CD4-positive, alpha-beta T cell (primary cell): ENCODE results near the gene TTC28. TPM values are rescaled to one million over a fixed set of nuclear protein-coding genes. Genes with fewer than 3 reads are reported as not detected.

Source experiments
- ATAC-seq: fragments of 200-7000 bp; cut with Tn5 transposase; one replicate; pipeline ENCODE4 v1.10.0; 2022; ENCODE audit warnings: mild to moderate bottlenecking; ENCODE audit not compliant: poor library complexity
- CTCF ChIA-PET: fragments of 350-600 bp; sonication (Branson Sonifier 250); formaldehyde crosslinking; loops from one replicate; lab custom pipeline; 2021; ENCODE audit warnings: antibody characterized with exemption, inconsistent platforms; lab: Charles Lee
- POLR2A ChIA-PET: fragments of 350-600 bp; sonication (Branson Sonifier 250); formaldehyde crosslinking; loops from one replicate; lab custom pipeline; 2021; ENCODE audit warnings: antibody characterized with exemption, inconsistent platforms; lab: Charles Lee
- DNase-seq, 14 experiments: peaks; one replicate each; pipeline ENCODE4 v3.0.0-alpha.2; 2013 to 2020; ENCODE audit warnings: mixed read lengths in 2 of 14
- H3K27ac ChIP-seq, 2 donors: one replicate each; pipeline versions ENCODE4 v1.5.1 to v1.7.0; 2013; ENCODE audit warnings: low read length in 2 of 2, low read depth in 1 of 2, mild to moderate bottlenecking in 1 of 2
- H3K27me3 ChIP-seq, 2 experiments: 1 replicate in 1 of 2; 2 replicates in 1 of 2; pipeline versions ENCODE4 v1.6.1 to v1.7.0; 2013; ENCODE audit warnings: low read length in 2 of 2, control low read depth in 1 of 2, mild to moderate bottlenecking in 1 of 2, moderate library complexity in 1 of 2; ENCODE audit not compliant: insufficient read depth in 2 of 2, control insufficient read depth in 1 of 2
- H3K36me3 ChIP-seq: one replicate; pipeline ENCODE4 v1.6.1; 2013; ENCODE audit warnings: low read length, control low read depth; ENCODE audit not compliant: insufficient read depth
- H3K4me1 ChIP-seq: one replicate; pipeline ENCODE4 v1.6.1; 2013; ENCODE audit warnings: low read length, control low read depth; ENCODE audit not compliant: insufficient read depth
- H3K4me3 ChIP-seq: one replicate; pipeline ENCODE4 v1.5.1; 2013; ENCODE audit warnings: mild to moderate bottlenecking, low read length, moderate library complexity
- H3K9me3 ChIP-seq, 2 experiments: 1 replicate in 1 of 2; 2 replicates in 1 of 2; pipeline versions ENCODE4 v1.6.1 to v1.7.0; 2013; ENCODE audit warnings: low read length in 2 of 2, mild to moderate bottlenecking in 2 of 2, control low read depth in 1 of 2, moderate library complexity in 1 of 2; ENCODE audit not compliant: control insufficient read depth in 1 of 2, insufficient read depth in 1 of 2
- H3K27ac Mint-ChIP-seq: one replicate; pipeline ENCODE4 v1.8.0; 2020; ENCODE audit warnings: mixed read lengths
- H3K27me3 Mint-ChIP-seq: one replicate; pipeline ENCODE4 v1.8.0; 2021; ENCODE audit warnings: mixed read lengths
- H3K36me3 Mint-ChIP-seq: one replicate; pipeline ENCODE4 v1.8.0; 2021; ENCODE audit warnings: low read depth, mixed read lengths
- H3K4me1 Mint-ChIP-seq: one replicate; pipeline ENCODE4 v1.8.0; 2021; ENCODE audit warnings: low read depth, mixed read lengths
- H3K4me3 Mint-ChIP-seq: one replicate; pipeline ENCODE4 v1.8.0; 2020; ENCODE audit warnings: mild to moderate bottlenecking, mixed read lengths
- H3K9me3 Mint-ChIP-seq: one replicate; pipeline ENCODE4 v1.8.0; 2020; ENCODE audit warnings: mixed read lengths
- CTCF ChIP-seq: fragments of 200-600 bp; IDR thresholded peaks from one replicate; pipeline ENCODE4 v1.8.0; 2022; ENCODE audit warnings: antibody characterized with exemption, mild to moderate bottlenecking
- intact Hi-C, 2 experiments: fragments of 100-400 bp; cut with DNase I in 1 of 2; cut with micrococcal nuclease in 1 of 2; formaldehyde crosslinking; loops; one replicate each; pipeline versions ENCODE4 v1.15.1 to v1.9.0; 2023 to 2025; cut with DNase I, micrococcal nuclease
- total RNA-seq, 174 experiments: library from RNA in 2 of 174; stranded (reverse) in 2 of 174; gene quantifications; one replicate each; pipeline ENCODE4 v1.2.3 and lab custom pipeline; 2021 to 2026

The TTC28 gene
- total RNA-seq, 2 experiments from 2014 or later = 4.6 to 5.7 TPM

GRCh38 chr22:27982106-27982505, 697.5 kb downstream of the TTC28 start:
- ChIA-PET CTCF (no interaction called here), POLR2A (no interaction called here)
- H3K4me1 Mint-ChIP-seq = no peaks in the 10 kb centered on the region
- intact Hi-C loops = no loop called here
- H3K27me3 Mint-ChIP-seq = no peaks in the 10 kb centered on the region
- H3K27me3 ChIP-seq = no peaks in the 10 kb centered on the region
- TF ChIP-seq CTCF = no peak
- ATAC-seq = no peak
- no peaks in the 10 kb centered on the region for H3K9me3 Mint-ChIP-seq
- DNase-seq = no peak
- no peak overlapping the region for H3K4me3 Mint-ChIP-seq
- H3K36me3 ChIP-seq = no peaks in the 10 kb centered on the region
- no peak overlapping the region for H3K4me3 ChIP-seq
- no peaks in the 10 kb centered on the region for H3K9me3 ChIP-seq
- H3K36me3 Mint-ChIP-seq = peaks cover 23% of the 10 kb centered on the region
- H3K27ac Mint-ChIP-seq = no peak overlapping the region
- H3K27ac ChIP-seq = no peak overlapping the region
- H3K4me1 ChIP-seq = no peaks in the 10 kb centered on the region

GRCh38 chr22:27980424-27981148, 699.1 kb downstream of the TTC28 start:
- Mint-ChIP-seq H3K4me1 (no peaks in the 10 kb centered on the region), H3K36me3 (peaks cover 15% of the 10 kb centered on the region), H3K4me3 (no peak overlapping the region), H3K27ac (no peak overlapping the region), H3K9me3 (no peaks in the 10 kb centered on the region), H3K27me3 (no peaks in the 10 kb centered on the region)
- DNase-seq (no peak), ATAC-seq (no peak)
- CTCF ChIA-PET = no interaction called here
- no peak overlapping the region for H3K4me3 ChIP-seq
- H3K27ac ChIP-seq = no peak overlapping the region
- no peaks in the 10 kb centered on the region for H3K9me3 ChIP-seq
- H3K36me3 ChIP-seq = no peaks in the 10 kb centered on the region
- POLR2A ChIA-PET = no interaction called here
- TF ChIP-seq CTCF = no peak
- intact Hi-C loops = no loop called here
- no peaks in the 10 kb centered on the region for H3K4me1 ChIP-seq
- no peaks in the 10 kb centered on the region for H3K27me3 ChIP-seq

DNA sequence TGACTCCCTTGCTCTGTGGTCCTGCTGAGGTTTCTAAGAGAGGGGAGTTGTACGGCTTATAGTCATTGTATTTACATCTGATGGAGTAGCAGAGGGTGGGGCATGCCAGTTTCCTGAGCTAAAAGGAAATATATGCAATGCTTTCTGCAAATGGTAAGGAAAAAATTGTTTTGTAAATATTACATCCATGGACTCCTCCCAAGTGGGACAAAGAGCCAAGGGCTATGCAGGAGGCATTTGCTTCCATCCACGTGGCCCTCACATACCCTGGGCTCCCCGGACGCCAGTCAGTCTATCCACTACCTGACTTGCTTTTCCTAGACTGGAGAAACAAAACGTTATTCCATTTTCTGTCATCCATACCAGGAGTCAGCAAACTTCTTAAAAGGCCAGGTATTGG, 700.8 kb downstream of the TTC28 start:
- ChIA-PET CTCF (no interaction called here), POLR2A (no interaction called here)
- no peak for ATAC-seq
- Mint-ChIP-seq H3K4me3 (no peak overlapping the region), H3K27ac (no peak overlapping the region), H3K36me3 (peaks cover 7% of the 10 kb centered on the region), H3K9me3 (no peaks in the 10 kb centered on the region), H3K27me3 (no peaks in the 10 kb centered on the region), H3K4me1 (no peaks in the 10 kb centered on the region)
- TF ChIP-seq CTCF = no peak
- H3K9me3 ChIP-seq = no peaks in the 10 kb centered on the region
- no peaks in the 10 kb centered on the region for H3K27me3 ChIP-seq
- H3K4me3 ChIP-seq = no peak overlapping the region
- H3K27ac ChIP-seq = no peak overlapping the region
- no peaks in the 10 kb centered on the region for H3K4me1 ChIP-seq
- intact Hi-C loops = no loop called here
- DNase-seq = no peak
- no peaks in the 10 kb centered on the region for H3K36me3 ChIP-seq
